T-helper 2 cell treated with Interferon-gamma antibody and Interleukin-4, amounts not matched to agents 100 ng/mL and 5 ng/mL, for 36 hours (primary cell): ENCODE data around the gene TACC2. TPM values are rescaled to one million over a fixed set of nuclear protein-coding genes. Genes with fewer than 3 reads are reported as not detected.

Source experiments
- intact Hi-C: fragments of 100-400 bp; cut with micrococcal nuclease; formaldehyde crosslinking; loops from one replicate; pipeline ENCODE4 v1.15.1; 2023
- total RNA-seq: library from RNA; stranded (reverse); gene quantifications from 2 replicates; pipeline ENCODE4 v1.2.3, GENCODE V29; 2022

TACC2 gene
- total RNA-seq, 1 donor from 2014 or later: not detected

- intact Hi-C loops: no loop called here
These were observed 302.8 kb downstream of the TACC2 start for GRCh38 chr10:122291739-122292138.

GRCh38 chr10:122292376-122292775, 303.4 kb downstream of the TACC2 start:
- intact Hi-C loops: no loop called here

GRCh38 chr10:122293156-122293960, 304.4 kb downstream of the TACC2 start:
- intact Hi-C loops: no loop called here

- intact Hi-C loops: no loop called here
These were observed 305.0 kb downstream of the TACC2 start for GRCh38 chr10:122293961-122294380.

GRCh38 chr10:122294511-122295450, 305.8 kb downstream of the TACC2 start:
- intact Hi-C loops: loop anchor here (5.0 kb wide), 1 partner anchor 408 kb away; no protein-coding TSS in a partner anchor

GRCh38 chr10:122295451-122295809, 306.5 kb downstream of the TACC2 start:
- intact Hi-C loops: loop anchor here (5.0 kb wide), 1 partner anchor 407 kb away; no protein-coding TSS in a partner anchor

GRCh38 chr10:122296363-122297120, 307.6 kb downstream of the TACC2 start:
- intact Hi-C loops: loop anchor here (5.0 kb wide), 1 partner anchor 406 kb away; no protein-coding TSS in a partner anchor

- intact Hi-C loops: loop anchor here (5.0 kb wide), 1 partner anchor 405 kb away; no protein-coding TSS in a partner anchor
These were observed 308.6 kb downstream of the TACC2 start for GRCh38 chr10:122297583-122297982.

GRCh38 chr10:122298206-122298597, 309.2 kb downstream of the TACC2 start:
- intact Hi-C loops: loop anchor here (1.0 to 5.0 kb wide), 3 partner anchors 45 to 404 kb away; no protein-coding TSS in a partner anchor

- intact Hi-C loops: loop anchor here (1.0 to 5.0 kb wide), 4 partner anchors 44 to 404 kb away; no protein-coding TSS in a partner anchor
These were observed 309.8 kb downstream of the TACC2 start for GRCh38 chr10:122298598-122299301.

- intact Hi-C loops: loop anchor here (1.0 to 5.0 kb wide), 3 partner anchors 43 to 403 kb away; no protein-coding TSS in a partner anchor
These were observed 310.6 kb downstream of the TACC2 start for GRCh38 chr10:122299423-122300075.

GRCh38 chr10:122301055-122301810, 312.3 kb downstream of the TACC2 start:
- intact Hi-C loops: no loop called here

- intact Hi-C loops: no loop called here
These were observed 312.8 kb downstream of the TACC2 start for GRCh38 chr10:122301811-122302115.

- intact Hi-C loops: no loop called here
These were observed 313.4 kb downstream of the TACC2 start for GRCh38 chr10:122302315-122302714.

- intact Hi-C loops: no loop called here
These were observed 314.5 kb downstream of the TACC2 start for GRCh38 chr10:122303271-122304053.
